Measurements from ENCODE around the gene ACTR10.

Gene ACTR10

DNA sequence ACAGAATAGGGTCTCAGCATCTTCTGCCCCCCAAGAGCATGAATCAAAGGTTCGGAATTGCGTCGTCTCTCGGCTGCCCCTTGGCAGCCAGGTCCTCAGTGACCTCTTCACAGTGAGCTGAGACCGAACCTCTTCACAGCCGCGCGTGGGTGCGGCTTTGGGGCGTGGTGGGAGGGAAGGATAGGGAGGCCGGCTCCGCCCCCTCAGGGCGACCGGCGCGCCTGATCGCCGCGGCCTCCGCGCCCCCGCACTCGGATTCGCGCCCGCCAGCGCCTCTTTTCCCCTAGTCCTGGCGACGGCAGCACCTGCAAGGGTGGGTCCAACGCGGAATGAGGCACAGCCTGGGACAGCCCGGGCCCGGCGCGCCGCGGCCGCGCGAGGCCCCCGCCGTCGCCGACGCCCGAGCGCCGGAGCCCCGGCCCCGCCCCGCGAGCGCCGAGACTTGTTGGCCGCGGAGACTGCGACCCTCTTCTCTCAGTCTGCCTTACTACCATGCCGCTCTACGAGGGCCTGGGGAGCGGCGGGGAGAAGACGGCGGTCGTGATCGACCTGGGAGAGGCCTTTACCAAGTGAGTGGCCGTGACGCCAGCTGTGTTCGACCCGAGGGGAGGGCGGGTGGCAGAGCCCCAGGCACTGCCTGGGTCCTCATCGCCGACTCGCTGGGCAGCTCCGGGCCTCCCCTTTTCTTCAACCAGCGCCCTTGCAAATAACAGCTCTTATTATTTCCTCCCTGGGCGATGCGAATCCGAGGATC lies at the start of gene ACTR10:
Gene ACTR10, plus strand, starts transcription at position 424 of the 754 bp plus-strand sequence. Its CDS starts 69 bp downstream, at position 493.
- H3K4me3 ChIP-seq (ENCODE audit: control insufficient read depth, low read depth, low read length) = peak within 1 kb of the TSS; percentile 95
- TF ChIP-seq, protein P1, sequence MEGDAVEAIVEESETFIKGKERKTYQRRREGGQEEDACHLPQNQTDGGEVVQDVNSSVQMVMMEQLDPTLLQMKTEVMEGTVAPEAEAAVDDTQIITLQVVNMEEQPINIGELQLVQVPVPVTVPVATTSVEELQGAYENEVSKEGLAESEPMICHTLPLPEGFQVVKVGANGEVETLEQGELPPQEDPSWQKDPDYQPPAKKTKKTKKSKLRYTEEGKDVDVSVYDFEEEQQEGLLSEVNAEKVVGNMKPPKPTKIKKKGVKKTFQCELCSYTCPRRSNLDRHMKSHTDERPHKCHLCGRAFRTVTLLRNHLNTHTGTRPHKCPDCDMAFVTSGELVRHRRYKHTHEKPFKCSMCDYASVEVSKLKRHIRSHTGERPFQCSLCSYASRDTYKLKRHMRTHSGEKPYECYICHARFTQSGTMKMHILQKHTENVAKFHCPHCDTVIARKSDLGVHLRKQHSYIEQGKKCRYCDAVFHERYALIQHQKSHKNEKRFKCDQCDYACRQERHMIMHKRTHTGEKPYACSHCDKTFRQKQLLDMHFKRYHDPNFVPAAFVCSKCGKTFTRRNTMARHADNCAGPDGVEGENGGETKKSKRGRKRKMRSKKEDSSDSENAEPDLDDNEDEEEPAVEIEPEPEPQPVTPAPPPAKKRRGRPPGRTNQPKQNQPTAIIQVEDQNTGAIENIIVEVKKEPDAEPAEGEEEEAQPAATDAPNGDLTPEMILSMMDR (conservative IDR thresholded peaks at IDR 0.05; ENCODE audit: control insufficient read depth, insufficient read depth, low read depth, low read length) = no peak
- DNase-seq (ENCODE audit: low read depth) = peak; percentile 63

DNA sequence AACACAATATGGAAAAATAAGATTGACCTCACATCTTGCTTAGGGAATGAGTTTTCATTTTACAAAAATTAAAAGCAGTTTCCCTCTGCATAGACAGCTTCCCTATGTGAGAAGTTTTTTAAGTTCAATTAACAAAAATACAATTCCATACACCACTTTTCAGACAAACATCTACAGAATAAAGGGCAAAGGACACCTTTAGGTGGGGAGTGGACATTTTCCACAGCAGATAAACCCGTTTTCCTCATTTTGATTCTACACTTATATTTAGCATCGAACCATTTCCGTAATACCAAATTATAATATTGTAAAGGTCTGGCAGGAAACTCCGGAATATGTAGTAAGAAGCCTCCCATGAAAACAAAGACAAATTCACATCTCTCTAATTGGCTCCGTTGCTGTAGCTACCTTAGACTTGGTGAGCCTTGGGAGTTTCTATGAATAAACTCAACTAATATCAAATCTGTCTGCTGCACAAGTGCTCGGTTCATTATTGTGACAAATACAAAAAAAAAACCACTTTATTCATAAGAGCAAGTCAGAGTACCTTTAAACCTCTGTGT lies 49.6 kb upstream of the ACTR10 start:
- no peak for DNase-seq (ENCODE audit: low read depth)
- H3K4me3 ChIP-seq (ENCODE audit: control insufficient read depth, low read depth, low read length) = no peak overlapping the region
- TF ChIP-seq, protein P1 (conservative IDR thresholded peaks at IDR 0.05; ENCODE audit: control insufficient read depth, insufficient read depth, low read depth, low read length) = no peak

GRCh38 chr14:58151133-58152013 lies 48.6 kb upstream of the ACTR10 start:
- DNase-seq (ENCODE audit: low read depth) = peak; percentile 27
- peak overlapping the region; percentile 61 for H3K4me3 ChIP-seq (ENCODE audit: control insufficient read depth, low read depth, low read length)
- TF ChIP-seq, protein P1 (conservative IDR thresholded peaks at IDR 0.05; ENCODE audit: control insufficient read depth, insufficient read depth, low read depth, low read length) = no peak

- DNase-seq (ENCODE audit: low read depth) = peak; percentile 72
- peak within 1 kb of the TSS; percentile 63 for H3K4me3 ChIP-seq (ENCODE audit: control insufficient read depth, low read depth, low read length)
- TF ChIP-seq, protein P1 (conservative IDR thresholded peaks at IDR 0.05; ENCODE audit: control insufficient read depth, insufficient read depth, low read depth, low read length) = no peak
Measured at GRCh38 chr14:58152014-58152857, 47.7 kb upstream of the ACTR10 start, which contains the start of gene ARMH4. Gene ARMH4, minus strand, starts transcription at chr14:58152213. Its CDS starts 12,855 bp downstream, at chr14:58139358.

- no peak overlapping the region for H3K4me3 ChIP-seq (ENCODE audit: control insufficient read depth, low read depth, low read length)
- TF ChIP-seq, protein P1 (conservative IDR thresholded peaks at IDR 0.05; ENCODE audit: control insufficient read depth, insufficient read depth, low read depth, low read length) = no peak
- no peak for DNase-seq (ENCODE audit: low read depth)
Measured at GRCh38 chr14:58160561-58160960, 39.4 kb upstream of the ACTR10 start.
